Fibroblast of mammary gland (primary cell): Measurements from ENCODE around the gene ABCG4.
A peak's percentile ranks its signal among the peaks of the same experiment; 100 is the strongest.

ENCODE experiments used
- DNase-seq: peaks from one replicate; pipeline ENCODE4 v3.0.0-alpha.2; 2010; ENCODE audit warnings: low read depth
- H3K4me3 ChIP-seq: 2 replicates; pipeline ENCODE4 v1.5.1; 2011; ENCODE audit warnings: low read depth, mild to moderate bottlenecking, low read length, moderate library complexity; ENCODE audit not compliant: control insufficient read depth
- TF ChIP-seq, protein P1 (sequence below): conservative IDR thresholded peaks from 2 replicates; pipeline ENCODE4 v1.5.1; 2011; ENCODE audit warnings: low read depth, low read length, inconsistent platforms; ENCODE audit not compliant: control insufficient read depth, insufficient read depth

The ABCG4 gene

GRCh38 chr11:119147604-119148333 is 1.1 kb upstream of the ABCG4 start:
- DNase-seq: no peak
- no peak overlapping the region for H3K4me3 ChIP-seq
- TF ChIP-seq, protein P1, sequence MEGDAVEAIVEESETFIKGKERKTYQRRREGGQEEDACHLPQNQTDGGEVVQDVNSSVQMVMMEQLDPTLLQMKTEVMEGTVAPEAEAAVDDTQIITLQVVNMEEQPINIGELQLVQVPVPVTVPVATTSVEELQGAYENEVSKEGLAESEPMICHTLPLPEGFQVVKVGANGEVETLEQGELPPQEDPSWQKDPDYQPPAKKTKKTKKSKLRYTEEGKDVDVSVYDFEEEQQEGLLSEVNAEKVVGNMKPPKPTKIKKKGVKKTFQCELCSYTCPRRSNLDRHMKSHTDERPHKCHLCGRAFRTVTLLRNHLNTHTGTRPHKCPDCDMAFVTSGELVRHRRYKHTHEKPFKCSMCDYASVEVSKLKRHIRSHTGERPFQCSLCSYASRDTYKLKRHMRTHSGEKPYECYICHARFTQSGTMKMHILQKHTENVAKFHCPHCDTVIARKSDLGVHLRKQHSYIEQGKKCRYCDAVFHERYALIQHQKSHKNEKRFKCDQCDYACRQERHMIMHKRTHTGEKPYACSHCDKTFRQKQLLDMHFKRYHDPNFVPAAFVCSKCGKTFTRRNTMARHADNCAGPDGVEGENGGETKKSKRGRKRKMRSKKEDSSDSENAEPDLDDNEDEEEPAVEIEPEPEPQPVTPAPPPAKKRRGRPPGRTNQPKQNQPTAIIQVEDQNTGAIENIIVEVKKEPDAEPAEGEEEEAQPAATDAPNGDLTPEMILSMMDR: no peak

DNA sequence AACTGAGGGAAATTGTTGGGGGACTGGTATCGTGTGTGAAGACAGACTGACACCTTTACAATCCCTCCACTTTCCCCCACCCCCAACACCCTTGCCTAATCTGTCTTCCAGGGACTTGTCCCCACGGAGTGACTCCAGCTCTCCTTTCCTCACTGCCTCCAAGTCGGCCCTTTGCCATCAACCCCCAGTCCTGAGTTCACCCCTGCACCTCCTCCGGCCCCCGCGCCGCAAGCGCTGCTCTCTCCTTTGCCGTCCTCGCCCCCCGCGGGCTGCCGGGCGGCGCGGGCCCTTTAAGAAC is 183 bp upstream of the ABCG4 start:
- TF ChIP-seq, protein P1: no peak
- no peak for DNase-seq
- peak overlapping the region; percentile 46 for H3K4me3 ChIP-seq

- TF ChIP-seq, protein P1: no peak
- peak overlapping the region; percentile 46 for H3K4me3 ChIP-seq
- no peak for DNase-seq
These were observed 979 bp downstream of the ABCG4 start for GRCh38 chr11:119149786-119150275.

GRCh38 chr11:119152043-119152442 is 3.2 kb downstream of the ABCG4 start:
- TF ChIP-seq, protein P1: no peak
- DNase-seq: no peak
- H3K4me3 ChIP-seq: no peak overlapping the region

- DNase-seq: no peak
- TF ChIP-seq, protein P1: no peak
- H3K4me3 ChIP-seq: no peak overlapping the region
These were observed 3.8 kb downstream of the ABCG4 start for GRCh38 chr11:119152604-119153003.

DNA sequence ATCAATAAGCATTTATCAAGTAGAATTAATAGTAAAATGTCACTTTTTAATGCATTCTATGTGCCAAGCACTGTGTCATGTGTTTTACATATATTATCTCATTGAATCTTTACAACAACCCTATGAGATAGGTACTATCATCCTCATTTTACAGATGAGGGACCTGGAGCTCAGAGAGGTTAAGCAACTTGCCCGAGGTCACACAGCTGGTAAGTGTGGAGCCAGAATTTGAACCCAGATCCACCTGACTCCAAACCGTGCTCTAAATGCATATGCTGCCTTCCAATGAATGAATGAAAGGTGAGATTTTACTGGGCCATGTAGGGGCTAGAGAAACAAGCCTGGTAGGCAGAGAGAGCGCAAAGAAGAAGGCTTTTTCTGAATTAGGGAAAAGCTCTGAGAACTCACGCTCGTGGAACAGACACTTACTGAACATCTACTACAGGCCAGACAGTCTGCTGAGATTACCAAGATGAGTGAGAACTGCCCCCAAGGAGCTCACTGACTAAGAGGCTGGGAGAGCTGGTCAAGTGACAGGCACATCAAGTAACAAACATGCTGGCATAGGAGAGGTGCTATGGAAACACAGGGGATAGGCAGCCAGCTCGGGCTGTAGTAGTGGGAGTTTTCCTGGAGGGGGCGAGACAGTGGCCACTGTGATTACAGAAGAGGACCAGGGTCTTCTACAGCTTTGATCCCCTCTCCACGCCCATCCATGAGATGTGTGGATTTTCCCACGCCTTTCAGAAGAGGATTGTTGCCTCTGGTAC is 4.4 kb downstream of the ABCG4 start:
- TF ChIP-seq, protein P1: no peak
- no peak for DNase-seq
- no peak overlapping the region for H3K4me3 ChIP-seq

DNA sequence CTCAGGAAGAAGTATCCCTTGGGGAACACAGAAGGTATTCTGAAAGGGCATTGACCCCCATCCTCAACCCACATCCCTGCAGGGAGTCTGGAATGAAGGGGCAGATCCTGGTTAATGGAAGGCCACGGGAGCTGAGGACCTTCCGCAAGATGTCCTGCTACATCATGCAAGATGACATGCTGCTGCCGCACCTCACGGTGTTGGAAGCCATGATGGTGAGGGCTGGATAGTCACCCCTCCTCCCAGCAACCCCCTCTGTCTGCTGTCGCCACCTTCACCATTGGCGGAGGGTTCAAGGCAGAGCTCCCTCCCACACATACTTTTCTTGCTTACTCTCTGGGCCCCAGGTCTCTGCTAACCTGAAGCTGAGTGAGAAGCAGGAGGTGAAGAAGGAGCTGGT is 5.3 kb downstream of the ABCG4 start:
- TF ChIP-seq, protein P1: no peak
- no peak for DNase-seq
- H3K4me3 ChIP-seq: no peak overlapping the region
